Glomerular visceral epithelial cell (primary cell): ENCODE measurements around the gene EHMT2.
"Not testable (repeated sequence)": the region's sequence is repeated elsewhere in the genome, so short reads cannot be mapped to it uniquely, and the experiment has no call there.

Source experiments
- DNase-seq: peaks from one replicate; pipeline ENCODE4 v3.0.0-alpha.2; 2016; ENCODE audit errors: extremely low spot score

Gene EHMT2

DNA sequence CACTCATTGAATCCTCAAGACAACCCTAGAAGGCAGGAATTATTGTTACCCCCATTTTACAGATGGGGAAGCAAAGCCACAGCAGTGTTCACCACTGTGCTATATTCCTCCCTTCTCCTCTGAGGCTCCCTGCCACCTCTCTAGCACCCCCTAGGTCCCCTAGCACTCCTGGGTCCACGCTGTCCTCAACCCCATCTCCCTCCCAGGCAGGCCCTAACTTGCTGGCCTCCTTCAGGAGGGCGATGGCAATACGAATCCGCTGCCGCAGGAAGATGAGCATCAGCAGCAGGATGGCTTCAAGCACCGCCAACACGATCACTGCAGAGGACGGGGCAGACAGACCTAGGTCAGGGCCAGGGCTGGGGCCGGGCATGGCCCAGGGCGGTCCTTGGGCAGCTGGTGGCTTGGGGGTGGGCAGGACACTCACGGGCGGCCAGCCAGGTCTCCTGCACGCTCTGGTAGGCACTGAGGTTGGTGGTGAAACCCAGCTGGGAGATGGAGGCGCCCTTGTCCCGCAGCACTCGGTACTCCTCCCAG is 27.0 kb downstream of the EHMT2 start:
- DNase-seq, result peak; percentile 73

DNA sequence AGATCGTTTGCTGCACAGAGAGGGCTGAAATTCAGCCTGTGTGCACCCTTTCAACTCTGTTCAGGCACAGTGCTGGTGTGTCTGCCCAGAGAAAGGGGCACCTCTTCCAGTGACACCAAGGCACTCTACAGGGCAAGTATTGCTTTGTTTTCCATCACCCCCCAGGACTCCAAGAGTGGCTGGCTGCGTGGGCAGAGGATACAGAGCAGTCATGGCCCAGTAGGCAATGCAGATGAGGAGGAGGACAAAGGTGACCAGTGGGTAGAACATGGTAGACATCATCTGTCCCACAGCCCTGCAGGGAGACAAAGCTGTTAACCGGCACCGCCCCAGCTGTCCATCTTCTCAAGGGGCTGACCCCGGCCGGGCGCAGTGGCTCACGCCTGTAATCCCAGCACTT is 28.2 kb downstream of the EHMT2 start:
- DNase-seq, result no peak

DNA sequence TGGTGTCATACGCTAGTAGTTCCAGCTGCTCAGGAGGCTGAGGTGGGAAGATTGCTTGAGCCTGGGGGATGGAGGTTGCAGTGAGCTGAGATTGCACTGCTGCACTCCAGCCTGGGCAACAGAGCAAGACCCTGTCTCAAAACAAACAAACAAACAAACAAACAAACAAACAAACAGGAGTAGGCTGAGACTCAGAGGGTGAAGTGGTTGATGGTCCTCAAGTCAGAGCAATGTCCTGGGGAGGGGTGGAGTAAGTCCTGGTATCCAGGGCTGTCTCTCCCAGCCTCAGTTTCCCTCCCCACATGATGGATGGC is 28.9 kb downstream of the EHMT2 start:
- DNase-seq, result not testable (repeated sequence)

DNA sequence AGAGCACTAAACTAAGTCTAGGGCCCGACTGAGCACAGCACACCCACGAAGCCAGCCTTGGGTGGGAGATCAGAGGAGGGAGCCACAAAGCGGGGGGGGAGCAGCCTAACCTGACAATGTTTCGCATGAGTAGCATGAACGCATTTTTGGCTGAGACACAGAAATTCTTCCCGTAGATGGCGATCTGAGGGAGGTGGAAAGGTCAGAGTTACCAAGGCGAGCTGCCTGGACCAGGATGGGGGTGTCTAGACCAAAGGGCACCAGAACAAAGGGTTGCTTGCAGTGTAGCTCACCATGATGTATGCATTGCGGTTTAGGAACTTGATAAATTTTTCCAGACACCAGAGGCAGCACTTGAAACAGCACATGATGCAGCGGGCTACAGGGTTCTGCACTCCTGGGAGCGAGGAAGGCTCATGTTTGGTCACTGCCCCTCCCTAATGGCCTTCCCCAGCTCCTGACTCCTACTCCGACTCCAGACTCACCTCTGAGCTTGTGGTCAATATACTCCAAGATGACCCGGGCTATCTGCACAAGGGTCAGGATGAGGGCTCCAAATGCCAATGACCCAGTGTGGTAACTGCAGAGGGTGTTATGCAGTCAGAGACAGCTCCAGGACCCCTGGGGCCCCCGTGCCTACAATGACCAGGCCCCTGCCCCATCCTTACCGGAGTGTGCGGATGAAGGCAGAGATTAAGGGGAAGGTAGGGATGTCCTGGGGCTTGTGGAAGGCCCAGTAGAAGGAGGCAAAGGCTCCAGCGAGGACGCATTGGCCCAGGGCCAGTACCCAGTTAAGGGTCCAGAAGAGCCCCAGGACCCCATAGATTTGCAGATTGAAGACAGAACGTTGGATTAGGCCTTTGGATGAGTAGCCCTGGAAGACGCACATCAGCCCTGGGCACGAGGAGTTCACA is 32.0 kb downstream of the EHMT2 start:
- DNase-seq, result peak; percentile 63

DNA sequence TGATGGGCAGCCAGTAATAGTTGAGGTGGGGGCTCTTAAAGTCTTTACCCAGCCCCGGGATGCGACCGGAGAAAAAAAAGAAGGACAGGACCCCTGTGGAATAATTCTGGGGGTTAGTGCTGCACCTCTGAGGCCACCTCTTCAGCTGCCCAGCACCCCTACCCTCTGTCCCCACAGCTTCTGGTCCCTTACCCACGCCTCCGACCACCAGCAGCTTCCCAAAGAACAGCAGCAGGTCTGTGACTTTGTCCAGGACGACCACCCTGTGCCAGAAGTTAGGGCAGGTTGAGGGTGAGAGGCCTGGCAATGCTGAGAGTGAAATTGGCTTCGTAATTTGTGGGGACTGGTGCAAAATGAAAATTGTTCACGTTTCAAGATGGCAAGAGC is 32.7 kb downstream of the EHMT2 start:
- no peak for DNase-seq

DNA sequence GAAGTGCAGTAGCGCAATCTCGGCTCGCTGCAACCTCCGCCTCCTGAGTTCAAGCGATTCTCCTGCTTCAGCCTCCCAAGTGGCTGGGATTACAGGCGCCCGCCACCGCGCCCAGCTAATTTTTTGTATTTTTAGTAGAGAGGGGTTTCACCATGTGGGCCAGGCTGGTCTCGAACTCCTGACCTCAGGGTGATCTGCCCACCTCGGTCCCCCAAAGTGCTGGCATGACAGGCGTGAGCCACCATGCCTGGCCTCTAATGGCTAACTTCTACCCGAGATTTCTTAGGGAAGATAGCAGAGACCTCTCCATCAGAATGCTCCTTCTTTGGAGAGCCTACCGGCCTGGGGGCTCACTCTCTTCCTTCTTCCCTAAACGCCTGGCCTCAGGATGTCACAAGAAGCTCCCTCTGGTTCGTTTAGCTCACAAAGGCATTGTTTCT is 33.4 kb downstream of the EHMT2 start:
- not testable (repeated sequence) for DNase-seq

DNA sequence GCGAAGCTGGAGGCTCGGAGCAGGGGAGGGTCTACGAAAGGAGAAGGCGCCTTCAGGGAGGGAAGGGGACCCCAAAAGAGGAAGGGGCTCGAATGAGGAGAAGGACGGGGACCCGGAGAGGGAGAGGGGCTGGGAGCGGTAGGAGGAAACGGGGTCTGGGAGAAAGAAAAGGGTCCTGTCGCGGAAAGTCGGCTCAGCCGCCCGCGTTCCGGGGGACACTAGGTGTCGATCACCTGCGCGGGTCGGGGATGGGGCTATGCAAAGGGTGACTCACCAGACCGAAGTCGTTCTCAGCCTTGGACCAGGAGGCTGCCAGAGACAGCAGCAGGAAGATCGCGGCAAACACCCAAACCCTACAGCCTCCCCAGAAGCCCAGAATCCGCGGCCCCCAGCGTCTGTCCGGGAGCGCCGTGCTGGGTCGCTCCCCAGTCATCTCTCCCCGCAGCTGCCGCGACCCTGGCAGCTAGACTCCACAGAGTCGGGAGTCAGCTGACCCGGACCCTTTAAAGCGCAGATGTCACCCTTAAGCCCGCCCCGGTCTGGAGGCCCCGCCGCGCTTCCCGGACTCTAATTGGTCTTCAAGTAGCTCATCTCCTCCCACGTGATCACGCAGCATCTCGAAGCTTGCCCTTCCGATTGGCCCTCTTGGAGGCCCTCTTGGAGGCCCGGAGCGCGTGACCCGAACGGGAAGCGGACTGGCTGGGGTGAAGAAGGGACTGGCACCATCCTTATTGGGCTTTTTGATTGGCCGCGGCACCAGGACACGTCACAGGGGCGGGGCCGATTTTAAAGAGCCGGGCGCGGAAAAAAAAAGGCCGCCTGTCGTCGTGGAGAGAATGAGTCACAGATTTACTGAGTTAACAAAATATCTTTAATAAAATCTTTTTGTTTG is 34.9 kb downstream of the EHMT2 start, which contains the start of gene NEU1:
TSS of gene NEU1 (minus strand) at position 478 of the 892 bp plus-strand sequence. CDS start at position 433, 45 bp downstream.
- peak; percentile 100 for DNase-seq

DNA sequence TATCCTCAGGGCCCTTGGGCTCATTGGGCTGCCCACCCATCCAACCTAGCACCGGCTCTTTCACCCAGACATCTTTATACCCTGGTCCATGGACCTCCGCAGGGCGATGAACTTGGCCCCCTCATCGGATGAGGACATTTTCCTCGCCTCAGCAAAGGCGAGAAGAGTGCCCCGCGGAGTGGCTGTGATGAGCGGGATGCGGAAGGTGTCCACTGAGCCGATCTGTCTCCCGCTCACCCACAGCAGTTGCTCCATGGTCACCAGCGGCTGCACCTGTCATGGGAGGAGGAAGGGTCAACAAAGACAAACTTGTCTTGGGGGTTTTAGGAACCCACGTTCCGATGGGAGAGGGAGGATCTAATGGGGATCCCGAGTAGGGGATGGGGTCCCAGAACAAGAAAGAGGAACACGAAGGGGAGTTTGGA is 35.6 kb downstream of the EHMT2 start:
- DNase-seq, result no peak

DNA sequence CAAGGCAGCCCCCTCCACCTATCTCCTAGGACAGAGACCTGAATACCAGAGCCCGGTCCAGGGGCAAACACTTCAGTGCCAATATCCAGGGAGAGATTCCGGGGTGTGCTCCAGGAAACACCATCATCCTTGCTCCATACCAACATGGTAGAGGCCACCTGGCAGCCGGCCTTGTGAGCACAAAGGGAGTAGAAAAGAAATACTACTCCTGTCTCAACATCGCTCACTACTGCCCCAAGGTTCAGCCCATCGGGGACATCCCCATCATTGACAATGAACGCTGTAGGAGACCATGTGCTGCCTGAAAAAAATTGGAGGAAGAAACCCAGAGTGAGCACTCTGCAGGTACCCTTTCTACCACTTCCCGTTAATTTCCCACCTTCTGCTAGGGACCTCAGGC is 36.3 kb downstream of the EHMT2 start:
- no peak for DNase-seq

DNA sequence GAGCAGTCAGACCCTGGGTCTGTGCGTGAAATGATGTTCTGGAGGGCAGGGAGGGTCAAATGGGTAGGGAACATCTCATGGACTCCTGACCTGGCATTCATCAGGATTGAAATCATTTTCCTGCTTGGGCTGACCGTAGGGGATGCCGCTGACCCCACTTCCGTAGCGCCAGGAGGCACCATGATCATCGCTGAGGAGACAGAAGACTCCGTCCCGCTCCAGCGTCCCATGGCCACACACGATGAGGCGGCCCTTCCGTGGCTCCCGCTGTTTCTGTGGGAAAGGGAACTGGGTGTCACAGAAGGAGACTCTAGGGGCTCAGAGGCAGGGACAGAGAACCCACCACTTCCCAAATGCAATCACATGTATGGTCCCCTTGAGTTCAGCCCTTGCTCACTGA is 37.1 kb downstream of the EHMT2 start:
- DNase-seq, result no peak

DNA sequence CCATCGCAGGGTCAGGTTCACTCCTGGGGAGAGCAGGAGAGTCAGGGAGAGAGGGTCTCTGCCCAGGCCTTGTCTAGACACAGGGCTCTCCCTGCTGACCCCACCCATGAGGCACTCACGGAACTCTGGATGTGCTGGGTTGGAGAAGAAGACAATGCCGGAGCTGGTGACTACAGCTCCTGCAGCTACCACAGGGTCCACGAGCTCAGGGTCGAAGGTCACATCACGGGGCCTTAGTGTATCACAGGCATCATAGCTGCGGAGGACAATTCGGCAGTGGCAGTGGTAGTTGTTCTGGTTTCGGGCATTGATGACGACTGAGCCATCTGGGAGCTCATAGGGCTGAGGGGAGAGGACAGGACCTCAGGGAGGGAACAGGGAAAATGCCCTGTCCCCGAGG is 37.6 kb downstream of the EHMT2 start:
- no peak for DNase-seq

DNA sequence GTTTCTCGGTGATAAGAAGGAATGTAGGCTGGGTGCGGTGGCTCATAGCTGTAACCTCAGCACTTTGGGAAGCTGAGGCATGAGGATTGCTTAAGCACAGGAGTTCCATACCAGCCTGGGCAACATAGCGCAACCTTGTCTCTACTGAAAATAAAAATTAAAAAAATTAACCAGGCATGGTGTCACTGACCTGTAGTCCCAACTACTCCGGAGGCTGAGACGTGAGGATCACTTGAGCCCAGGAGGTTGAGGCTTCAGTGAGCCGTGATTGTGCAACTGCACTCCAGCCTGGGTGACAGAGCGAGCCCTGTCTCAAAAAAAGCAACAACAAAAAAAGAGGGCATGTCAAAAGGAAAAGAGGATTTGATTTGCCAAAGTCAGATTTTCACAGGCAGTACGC is 38.8 kb downstream of the EHMT2 start:
- DNase-seq, result no peak

DNA sequence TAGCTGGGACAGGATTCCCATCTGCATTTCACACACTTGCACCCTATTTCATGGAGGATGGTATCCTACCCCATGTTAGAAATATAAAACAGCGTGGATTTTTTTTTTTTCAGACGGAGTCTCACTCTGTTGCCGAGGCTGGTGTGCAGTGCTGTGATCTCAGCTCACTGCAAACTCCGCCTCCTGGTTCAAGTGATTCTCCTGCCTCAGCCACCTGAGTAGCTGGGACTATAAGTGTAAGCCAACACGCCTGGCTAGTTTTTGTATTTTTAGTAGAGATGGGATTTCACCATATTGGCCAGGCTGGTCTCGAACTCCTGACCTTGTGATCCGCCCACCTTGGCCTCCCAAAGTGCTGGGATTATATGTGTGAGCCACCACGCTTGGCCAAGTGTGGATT is 39.7 kb downstream of the EHMT2 start:
- not testable (repeated sequence) for DNase-seq

DNA sequence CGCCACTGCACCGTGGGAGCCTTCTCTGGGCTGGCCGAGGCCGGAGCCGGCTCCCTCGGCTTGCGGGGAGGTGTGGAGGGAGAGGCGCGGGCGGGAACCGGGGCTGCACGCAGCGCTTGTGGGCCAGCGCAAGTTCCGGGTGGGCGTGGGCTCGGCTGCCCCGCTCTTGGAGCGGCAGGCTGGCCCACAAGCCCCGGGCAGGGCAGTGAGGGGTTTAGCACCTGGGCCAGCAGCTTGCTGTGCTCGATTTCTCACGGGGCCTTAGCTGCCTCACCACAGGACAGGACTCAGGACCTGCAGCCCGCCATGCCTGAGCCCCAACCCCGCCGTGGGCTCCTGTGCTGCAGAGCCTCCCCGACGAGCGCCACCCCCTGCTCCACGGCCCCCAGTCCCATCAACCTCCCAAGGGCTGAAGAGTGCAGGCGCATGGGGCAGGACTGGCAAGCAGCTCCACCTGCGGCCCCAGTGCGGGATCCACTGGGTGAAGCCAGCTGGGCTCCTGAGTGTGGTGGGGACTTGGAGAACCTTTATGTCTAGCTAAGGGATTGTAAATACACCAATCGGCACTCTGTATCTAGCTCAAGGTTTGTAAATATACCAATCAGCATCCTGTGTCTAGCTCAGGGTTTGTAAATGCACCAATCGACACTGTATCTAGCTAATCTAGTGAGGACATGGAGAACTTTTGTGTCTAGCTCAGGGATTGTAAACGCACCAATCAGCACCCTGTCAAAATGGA is 45.3 kb downstream of the EHMT2 start:
- DNase-seq, result not testable (repeated sequence)

DNA sequence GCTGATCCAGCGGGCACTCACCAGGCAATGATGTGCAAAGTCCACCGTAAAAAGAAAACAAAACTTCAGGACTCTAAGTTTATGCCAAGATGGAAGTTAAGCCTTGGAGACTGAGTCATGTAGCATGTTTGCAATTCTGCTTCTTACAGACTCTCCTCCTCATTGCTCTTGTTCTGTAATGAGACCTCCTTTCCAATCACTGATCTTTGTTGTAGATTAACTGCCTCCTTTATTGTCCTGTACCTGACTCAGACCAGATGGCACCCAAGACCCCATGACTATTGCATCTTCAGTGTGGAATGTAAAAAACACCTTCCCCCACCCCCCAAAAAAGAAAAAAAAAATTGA is 46.0 kb downstream of the EHMT2 start:
- DNase-seq, result peak; percentile 71

DNA sequence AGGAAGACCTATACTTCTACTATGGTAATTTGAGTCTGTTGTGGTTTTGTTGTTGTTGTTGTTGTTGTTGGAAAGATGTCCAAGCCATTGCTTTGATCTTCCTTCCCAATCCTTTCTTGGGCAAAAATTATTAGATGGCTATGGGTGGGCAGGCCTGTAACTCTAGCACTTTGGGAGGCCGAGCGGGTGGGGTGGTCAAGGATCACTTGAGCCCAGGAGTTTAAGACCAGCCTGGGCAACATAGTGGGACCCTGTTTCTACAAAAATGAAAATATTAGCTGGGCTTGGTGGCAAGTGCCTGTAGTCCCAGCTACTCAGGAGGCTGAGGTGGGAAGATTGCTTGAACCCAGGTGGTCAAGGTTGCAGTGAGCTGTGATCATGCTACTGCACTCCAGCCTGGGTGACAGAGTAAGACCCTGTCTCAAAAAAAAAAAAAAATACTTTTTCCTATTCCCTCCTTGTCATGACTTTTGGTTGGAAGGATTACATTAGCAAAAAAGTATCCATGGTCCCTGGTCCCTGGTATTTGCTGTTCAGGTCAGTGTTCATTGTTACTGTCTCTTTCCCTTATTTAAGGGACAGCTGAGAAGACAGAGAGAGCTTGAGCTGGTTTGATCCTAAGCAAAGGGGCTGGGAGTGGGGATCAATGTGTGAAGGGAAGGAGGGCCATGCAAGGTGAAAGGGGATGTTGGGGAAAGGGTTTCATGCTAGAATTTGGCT is 46.6 kb downstream of the EHMT2 start:
- no peak for DNase-seq

DNA sequence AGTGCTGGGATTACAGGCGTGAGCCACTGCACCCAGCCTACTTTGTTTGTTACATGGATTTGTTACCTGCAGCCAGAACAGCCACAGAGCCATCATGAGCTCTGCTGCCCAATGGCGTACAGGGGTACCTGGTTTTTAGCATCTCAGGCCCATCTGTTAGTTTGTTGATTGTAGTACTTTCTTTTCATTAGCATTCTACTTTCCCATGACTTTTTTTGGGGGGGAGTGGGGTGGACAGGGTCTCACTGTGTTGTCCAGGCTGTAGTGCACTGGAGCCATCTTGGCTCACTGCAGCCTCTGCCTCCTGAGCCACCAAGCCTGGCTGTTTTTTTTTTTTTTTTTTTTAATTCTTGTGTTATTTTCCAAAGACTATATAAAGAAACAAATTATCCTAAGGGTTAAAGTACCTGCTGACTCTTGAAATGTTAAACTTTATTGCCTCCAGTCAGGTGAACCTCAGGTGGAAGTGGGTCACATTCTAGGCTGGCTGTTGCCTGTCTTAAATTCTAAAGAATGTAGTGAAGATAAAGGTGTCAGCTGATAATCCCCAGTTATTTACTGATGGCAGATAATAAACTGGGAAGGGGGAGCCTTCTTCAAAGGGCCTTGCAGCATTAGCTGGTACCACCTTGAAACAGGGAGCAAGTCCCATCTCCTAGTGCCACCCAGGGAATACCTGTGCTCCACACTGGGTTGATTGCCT is 50.1 kb downstream of the EHMT2 start:
- no peak for DNase-seq

DNA sequence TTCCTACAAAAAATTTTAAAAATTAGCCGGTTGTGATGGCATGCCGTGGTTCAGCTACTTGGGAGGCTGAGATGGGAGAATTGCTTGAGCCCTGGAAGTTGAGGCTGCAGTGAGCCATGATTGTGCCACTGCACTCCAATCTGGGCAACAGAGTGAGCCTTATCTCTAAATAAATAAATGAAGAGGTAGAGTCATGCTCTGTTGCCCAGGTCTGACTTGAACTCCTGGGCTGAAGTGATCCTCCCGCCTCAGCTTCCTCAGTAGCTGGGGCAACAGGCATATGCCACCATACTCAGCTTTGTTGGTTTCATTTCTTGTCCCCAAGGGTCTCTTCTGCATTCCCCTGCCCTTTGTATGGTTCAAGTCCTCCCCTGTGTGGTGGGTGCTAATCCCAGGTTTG is 53.0 kb downstream of the EHMT2 start:
- no peak for DNase-seq

DNA sequence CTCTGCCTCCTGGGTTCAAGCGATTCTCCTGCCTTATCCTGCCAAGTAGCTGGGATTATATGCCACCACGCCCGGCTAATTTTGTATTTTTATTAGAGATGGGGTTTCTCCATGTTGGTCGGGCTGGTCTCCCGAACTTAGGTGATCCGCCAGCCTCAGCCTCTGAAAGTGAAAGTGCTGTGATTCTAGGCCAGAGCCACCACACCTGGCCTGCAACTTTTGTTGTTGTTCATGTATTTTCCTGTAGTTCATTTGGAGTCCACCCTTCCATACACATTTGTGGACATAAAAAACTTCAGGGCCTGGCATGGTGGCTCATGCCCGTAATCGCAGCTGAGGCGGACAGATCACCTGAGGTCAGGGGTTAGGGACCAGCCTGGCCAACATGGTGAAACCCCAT is 55.4 kb downstream of the EHMT2 start:
- DNase-seq, result no peak

DNA sequence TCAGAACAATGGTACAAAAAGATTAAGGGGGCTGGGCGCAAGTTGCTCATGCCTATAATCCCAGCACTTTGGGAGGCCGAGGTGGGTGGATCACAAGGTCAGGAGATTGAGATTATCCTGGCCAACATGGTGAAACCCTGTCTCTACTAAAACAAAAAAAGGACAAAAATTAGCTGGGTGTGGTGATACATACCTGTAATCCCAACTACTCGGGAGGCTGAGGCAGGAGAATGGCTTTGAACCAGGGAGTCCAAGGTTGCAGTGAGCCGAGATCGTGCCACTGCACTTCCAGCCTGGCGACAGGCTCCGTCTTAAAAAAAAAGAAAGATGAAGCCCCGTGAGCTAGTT is 57.7 kb downstream of the EHMT2 start:
- not testable (repeated sequence) for DNase-seq

DNA sequence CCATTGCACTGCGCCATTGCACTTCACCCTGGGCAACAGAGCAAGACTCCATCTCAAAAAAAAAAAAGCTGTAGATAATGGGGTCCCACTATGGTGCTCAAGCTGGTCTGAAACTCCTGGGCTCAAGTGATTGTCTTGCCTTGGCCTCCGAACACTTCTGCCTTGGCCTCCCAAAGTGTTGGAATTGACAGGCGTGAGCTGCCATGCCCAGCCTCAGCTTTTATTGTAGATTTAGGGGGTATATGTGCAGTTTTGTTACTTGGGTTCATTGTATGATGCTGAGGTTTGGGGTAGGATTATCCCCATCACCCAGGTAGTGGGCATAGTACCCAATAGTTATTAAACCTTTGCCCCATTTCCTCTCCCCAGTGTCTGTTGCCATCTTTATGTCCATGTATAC is 58.5 kb downstream of the EHMT2 start:
- DNase-seq, result no peak
